ENCODE data around the gene STEAP3. TPM values are rescaled to one million over a fixed set of nuclear protein-coding genes. Genes with fewer than 3 reads are reported as not detected.

STEAP3 gene
- total RNA-seq, 4 donors from 2014 or later, result 5.5 to 19.8 (median 8.1) TPM

GRCh38 chr2:119197529-119198239, 25.9 kb upstream of the STEAP3 start:
- no peak for DNase-seq (ENCODE audit: low spot score in 2 of 2)
- Histone ChIP-seq H3K27me3 (no peaks in the 10 kb centered on the region), H3K27ac (no peak overlapping the region), H3K36me3 (no peaks in the 10 kb centered on the region), H3K4me3 (no peak overlapping the region), H3K4me1 (peaks cover 0 to 9% (median 0%) of the 10 kb centered on the region in 4 donors), H3K9me3 (no peaks in the 10 kb centered on the region)
- WGBS, 2 donors, result 64% methylated on average over 10 of the region's 10 CpGs
- TF ChIP-seq EP300 (IDR thresholded peaks at IDR 0.05) (no peak), POLR2A (IDR thresholded peaks at IDR 0.05) (no peak)
- TF ChIP-seq, protein P1, sequence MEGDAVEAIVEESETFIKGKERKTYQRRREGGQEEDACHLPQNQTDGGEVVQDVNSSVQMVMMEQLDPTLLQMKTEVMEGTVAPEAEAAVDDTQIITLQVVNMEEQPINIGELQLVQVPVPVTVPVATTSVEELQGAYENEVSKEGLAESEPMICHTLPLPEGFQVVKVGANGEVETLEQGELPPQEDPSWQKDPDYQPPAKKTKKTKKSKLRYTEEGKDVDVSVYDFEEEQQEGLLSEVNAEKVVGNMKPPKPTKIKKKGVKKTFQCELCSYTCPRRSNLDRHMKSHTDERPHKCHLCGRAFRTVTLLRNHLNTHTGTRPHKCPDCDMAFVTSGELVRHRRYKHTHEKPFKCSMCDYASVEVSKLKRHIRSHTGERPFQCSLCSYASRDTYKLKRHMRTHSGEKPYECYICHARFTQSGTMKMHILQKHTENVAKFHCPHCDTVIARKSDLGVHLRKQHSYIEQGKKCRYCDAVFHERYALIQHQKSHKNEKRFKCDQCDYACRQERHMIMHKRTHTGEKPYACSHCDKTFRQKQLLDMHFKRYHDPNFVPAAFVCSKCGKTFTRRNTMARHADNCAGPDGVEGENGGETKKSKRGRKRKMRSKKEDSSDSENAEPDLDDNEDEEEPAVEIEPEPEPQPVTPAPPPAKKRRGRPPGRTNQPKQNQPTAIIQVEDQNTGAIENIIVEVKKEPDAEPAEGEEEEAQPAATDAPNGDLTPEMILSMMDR (IDR thresholded peaks at IDR 0.05), result no peak

DNA sequence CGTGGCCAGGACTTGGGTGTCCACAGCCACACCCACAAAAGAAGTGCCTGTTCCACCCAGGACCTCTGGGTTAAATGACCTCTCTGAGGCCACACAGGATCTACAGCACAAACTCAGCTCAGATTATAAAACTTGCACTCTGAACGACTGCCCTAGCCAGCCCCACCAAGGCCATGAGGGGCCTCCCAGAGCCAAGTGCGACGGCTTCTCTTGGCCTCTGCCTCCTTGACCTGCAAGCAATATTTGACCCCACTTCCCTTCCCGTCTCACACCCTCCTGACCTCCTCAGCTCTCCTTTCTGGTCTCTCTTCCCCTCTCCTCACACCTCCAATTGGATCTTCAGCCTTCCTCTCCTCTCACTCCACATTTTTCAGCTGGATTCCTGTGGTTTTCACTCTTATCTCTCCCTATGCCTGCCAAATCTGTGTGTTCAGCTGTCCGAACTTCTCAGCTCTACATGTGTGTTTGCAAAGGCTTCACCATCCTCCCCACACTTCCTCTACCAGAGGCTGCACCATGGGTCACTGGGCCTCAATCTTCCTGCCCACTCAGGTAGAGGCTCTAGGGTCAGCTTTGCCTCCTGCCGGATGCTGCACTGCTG, 25.3 kb upstream of the STEAP3 start:
- no peak for DNase-seq (ENCODE audit: low spot score in 2 of 2)
- 47 to 48% methylated on average over 7 of the region's 7 CpGs for WGBS, 2 donors
- TF ChIP-seq, protein P1 (IDR thresholded peaks at IDR 0.05), result no peak
- no peak for TF ChIP-seq EP300 (IDR thresholded peaks at IDR 0.05)
- TF ChIP-seq POLR2A (IDR thresholded peaks at IDR 0.05), result no peak

GRCh38 chr2:119201815-119202214, 21.8 kb upstream of the STEAP3 start:
- no peak overlapping the region for H3K4me3 ChIP-seq
- no peak for DNase-seq (ENCODE audit: low spot score in 2 of 2)
- no peaks in the 10 kb centered on the region for H3K9me3 ChIP-seq
- H3K27me3 ChIP-seq, result no peaks in the 10 kb centered on the region
- no peaks in the 10 kb centered on the region for H3K36me3 ChIP-seq
- TF ChIP-seq POLR2A (IDR thresholded peaks at IDR 0.05) (no peak), EP300 (IDR thresholded peaks at IDR 0.05) (no peak)
- TF ChIP-seq, protein P1 (IDR thresholded peaks at IDR 0.05), result no peak
- WGBS, 2 donors, result 85 to 91% methylated on average over 5 of the region's 5 CpGs
- H3K27ac ChIP-seq, result no peak overlapping the region
- peaks cover 0 to 9% (median 0%) of the 10 kb centered on the region in 4 donors for H3K4me1 ChIP-seq

More for the DNA sequence above, 25.3 kb upstream of the STEAP3 start:
- no peaks in the 10 kb centered on the region for H3K9me3 ChIP-seq
- no peaks in the 10 kb centered on the region for H3K36me3 ChIP-seq
- no peak overlapping the region for H3K27ac ChIP-seq
- no peak overlapping the region for H3K4me3 ChIP-seq
- H3K27me3 ChIP-seq, result no peaks in the 10 kb centered on the region
- H3K4me1 ChIP-seq, result peaks cover 0 to 9% (median 0%) of the 10 kb centered on the region in 4 donors

- Histone ChIP-seq H3K9me3 (no peaks in the 10 kb centered on the region), H3K27me3 (no peaks in the 10 kb centered on the region), H3K27ac (no peak overlapping the region), H3K4me1 (peaks cover 0 to 9% (median 0%) of the 10 kb centered on the region in 4 donors), H3K36me3 (no peaks in the 10 kb centered on the region), H3K4me3 (no peak overlapping the region)
- TF ChIP-seq EP300 (IDR thresholded peaks at IDR 0.05), result no peak
- TF ChIP-seq, protein P1 (IDR thresholded peaks at IDR 0.05), result no peak
- TF ChIP-seq POLR2A (IDR thresholded peaks at IDR 0.05), result no peak
- 78 to 100% methylated on average over 1 of the region's 1 CpG for WGBS, 2 donors
- no peak for DNase-seq (ENCODE audit: low spot score in 2 of 2)
Measured at GRCh38 chr2:119202610-119203310, 20.9 kb upstream of the STEAP3 start.

GRCh38 chr2:119204525-119204924, 19.1 kb upstream of the STEAP3 start:
- Histone ChIP-seq H3K4me1 (no peaks in the 10 kb centered on the region), H3K27me3 (no peaks in the 10 kb centered on the region), H3K27ac (no peak overlapping the region), H3K9me3 (no peaks in the 10 kb centered on the region), H3K36me3 (no peaks in the 10 kb centered on the region), H3K4me3 (no peak overlapping the region)
- no peak for DNase-seq (ENCODE audit: low spot score in 2 of 2)
- 74 to 85% methylated on average over 6 of the region's 6 CpGs for WGBS, 2 donors
- TF ChIP-seq EP300 (IDR thresholded peaks at IDR 0.05) (no peak), POLR2A (IDR thresholded peaks at IDR 0.05) (no peak)
- TF ChIP-seq, protein P1 (IDR thresholded peaks at IDR 0.05), result no peak
